ENCODE data around the gene BNC2. TPM values are rescaled to one million over a fixed set of nuclear protein-coding genes. Genes with fewer than 3 reads are reported as not detected.
"Not testable (repeated sequence)": the region's sequence is repeated elsewhere in the genome, so short reads cannot be mapped to it uniquely, and the experiment has no call there.

The BNC2 gene
- total RNA-seq, 2 donors from 2014 or later = 2.1 to 20.0 TPM

GRCh38 chr9:16446636-16447035 is 423.8 kb downstream of the BNC2 start:
- no peak overlapping the region for H3K4me3 ChIP-seq
- no peak overlapping the region for H3K9ac ChIP-seq (ENCODE audit: low read depth in 2 of 2, low read length in 2 of 2)
- intact Hi-C loops (cut with DNase I) = no loop called here
- no peak for TF ChIP-seq CTCF (IDR thresholded peaks at IDR 0.05)
- no peaks in the 10 kb centered on the region for H3K27me3 ChIP-seq
- no peak overlapping the region for H3K27ac ChIP-seq
- H3K9me3 ChIP-seq = no peaks in the 10 kb centered on the region
- DNase-seq = no peak
- H3K36me3 ChIP-seq = no peaks in the 10 kb centered on the region
- H3K4me1 ChIP-seq = no peaks in the 10 kb centered on the region

- H3K36me3 ChIP-seq = no peaks in the 10 kb centered on the region
- H3K9me3 ChIP-seq = no peaks in the 10 kb centered on the region
- no peak for DNase-seq
- no peak for TF ChIP-seq CTCF (IDR thresholded peaks at IDR 0.05)
- no peaks in the 10 kb centered on the region for H3K4me1 ChIP-seq
- no peaks in the 10 kb centered on the region for H3K27me3 ChIP-seq
- intact Hi-C loops (cut with DNase I) = no loop called here
- no peak overlapping the region for H3K27ac ChIP-seq
- H3K9ac ChIP-seq (ENCODE audit: low read depth in 2 of 2, low read length in 2 of 2) = no peak overlapping the region
- H3K4me3 ChIP-seq = no peak overlapping the region
Measured at GRCh38 chr9:16445141-16445920, 425.1 kb downstream of the BNC2 start.

GRCh38 chr9:16442622-16443021 is 427.8 kb downstream of the BNC2 start:
- no peak overlapping the region for H3K4me3 ChIP-seq
- DNase-seq = no peak
- H3K9ac ChIP-seq (ENCODE audit: low read depth in 2 of 2, low read length in 2 of 2) = no peak overlapping the region
- TF ChIP-seq CTCF (IDR thresholded peaks at IDR 0.05) = no peak
- intact Hi-C loops (cut with DNase I) = no loop called here
- no peaks in the 10 kb centered on the region for H3K27me3 ChIP-seq
- H3K36me3 ChIP-seq = no peaks in the 10 kb centered on the region
- no peaks in the 10 kb centered on the region for H3K9me3 ChIP-seq
- H3K4me1 ChIP-seq = no peaks in the 10 kb centered on the region
- no peak overlapping the region for H3K27ac ChIP-seq

- no peak for DNase-seq
- Histone ChIP-seq H3K27ac (no peak overlapping the region), H3K36me3 (no peaks in the 10 kb centered on the region), H3K4me1 (no peaks in the 10 kb centered on the region), H3K4me3 (no peak overlapping the region), H3K27me3 (no peaks in the 10 kb centered on the region), H3K9me3 (no peaks in the 10 kb centered on the region), H3K9ac (ENCODE audit: low read depth in 2 of 2, low read length in 2 of 2) (no peak overlapping the region)
- intact Hi-C loops (cut with DNase I) = no loop called here
- TF ChIP-seq CTCF (IDR thresholded peaks at IDR 0.05) = no peak
Measured at GRCh38 chr9:16441791-16442190, 428.7 kb downstream of the BNC2 start.

GRCh38 chr9:16438831-16439230 is 431.6 kb downstream of the BNC2 start:
- H3K27me3 ChIP-seq; DNase-seq; H3K4me1 ChIP-seq; H3K27ac ChIP-seq; H3K4me3 ChIP-seq; intact Hi-C loops (cut with DNase I); H3K9me3 ChIP-seq; H3K36me3 ChIP-seq; H3K9ac ChIP-seq (ENCODE audit: low read depth in 2 of 2, low read length in 2 of 2): not testable (repeated sequence)

- DNase-seq = no peak
- intact Hi-C loops (cut with DNase I) = no loop called here
- no peak overlapping the region for H3K9ac ChIP-seq (ENCODE audit: low read depth in 2 of 2, low read length in 2 of 2)
- no peaks in the 10 kb centered on the region for H3K36me3 ChIP-seq
- no peak for TF ChIP-seq CTCF (IDR thresholded peaks at IDR 0.05)
- no peak overlapping the region for H3K4me3 ChIP-seq
- no peaks in the 10 kb centered on the region for H3K4me1 ChIP-seq
- H3K9me3 ChIP-seq = no peaks in the 10 kb centered on the region
- H3K27me3 ChIP-seq = no peaks in the 10 kb centered on the region
- no peak overlapping the region for H3K27ac ChIP-seq
Measured at GRCh38 chr9:16436545-16436944, 433.9 kb downstream of the BNC2 start.

Measured in colonic mucosa (tissue), 4 donors.